ENCODE results near the gene BACH2. TPM values are rescaled to one million over a fixed set of nuclear protein-coding genes. Genes with fewer than 3 reads are reported as not detected.
A peak's percentile ranks its signal among the peaks of the same experiment; 100 is the strongest.

The BACH2 gene
- total and polyA plus RNA-seq, 9 of the 15 experiments (the other 6 are each of a cell fraction or from before 2014, with no cell fraction given): 0.06 to 3.1 (median 0.59) TPM

- CTCF ChIA-PET (ENCODE audit: low intra/inter-chr PET ratio): no interaction called here
- ATAC-seq: peak; percentile 42; the same call in 2 of the 3 replicates
- Histone ChIP-seq H3K4me3 (no peak overlapping the region), H3K27ac (ENCODE audit: extremely low read depth, low read depth, low read length) (no peak overlapping the region), H3K27me3 (ENCODE audit: control insufficient read depth in 2 of 2, insufficient read depth in 2 of 2, low read length in 2 of 2) (0 out of 5 replicates have a peak, but pooled peaks cover 0 to 4% of the 10 kb centered on the region in 2 experiments), H3K9me3 (replicated peaks; ENCODE audit: control insufficient read depth, insufficient read depth, low read depth, low read length) (no peaks in the 10 kb centered on the region), H3K9me1 (ENCODE audit: control insufficient read depth, insufficient read depth, low read length) (no peaks in the 10 kb centered on the region), H2AFZ (ENCODE audit: low read depth, low read length) (no peak overlapping the region), H3K4me1 (replicated peaks in 1 of 2; ENCODE audit: control insufficient read depth in 2 of 2, insufficient read depth in 2 of 2, low read length in 2 of 2) (no peaks in the 10 kb centered on the region; a peak in 1 of 5 replicates), H3K4me2 (ENCODE audit: insufficient read depth, low read length) (peak overlapping the region; percentile 14; the same call in 1 of the 2 replicates), H3K9ac (ENCODE audit: insufficient read depth in 1 of 2, low read depth in 2 of 2, low read length in 2 of 2) (no peak overlapping the region), H3K36me3 (ENCODE audit: control insufficient read depth, insufficient read depth, low read length) (no peaks in the 10 kb centered on the region), H3K79me2 (ENCODE audit: control insufficient read depth, insufficient read depth, low read length) (no peaks in the 10 kb centered on the region), H4K20me1 (replicated peaks; ENCODE audit: control insufficient read depth, insufficient read depth, low read length) (no peaks in the 10 kb centered on the region; the same call in 1 of the 2 replicates)
- TF ChIP-seq MAX (CRISPR knock-in tag; IDR thresholded peaks at IDR 0.05) (peak; percentile 69), ZNF584 (CRISPR knock-in tag; IDR thresholded peaks at IDR 0.05; ENCODE audit: low read depth) (no peak), HMBOX1 (IDR thresholded peaks at IDR 0.05) (peak; percentile 67)
- in situ Hi-C loops (cut with MboI): no loop called here
- DNase-seq (ENCODE audit: extremely low read depth in 1 of 4, low spot score in 3 of 4): no peak
- POLR2A ChIA-PET: no interaction called here
- intact Hi-C loops (cut with micrococcal nuclease): loop anchor here (5.0 kb wide), 1 partner anchor 59 kb away; no protein-coding TSS in a partner anchor
- no peak for FAIRE-seq
- 11% methylated on average over 8 of the region's 8 CpGs for WGBS (ENCODE audit: insufficient coverage, low coverage, missing lambda C conversion rate)
- BruUV-seq (replicated peaks): no TSS peak
Measured at GRCh38 chr6:90175627-90176538, 120.8 kb downstream of the BACH2 start.

All from K562 (cell line).